Lung microvascular endothelial cell (primary cell): ENCODE results near the gene RIMBP2. TPM values are rescaled to one million over a fixed set of nuclear protein-coding genes. Genes with fewer than 3 reads are reported as not detected.
"Not testable (repeated sequence)": the region's sequence is repeated elsewhere in the genome, so short reads cannot be mapped to it uniquely, and the experiment has no call there.

Source experiments
- DNase-seq, 2 donors: peaks; one replicate each; pipeline versions ENCODE4 v3.0.0 to v3.0.0-alpha.2; 2010; ENCODE audit warnings: low read depth in 2 of 2
- total RNA-seq: library from RNA; depleted of rRNA; stranded (reverse); fragments of >200 nt; gene quantifications from 2 replicates; pipeline ENCODE4 v1.2.1, GENCODE V29; 2014

The RIMBP2 gene
- total RNA-seq, 1 donor from 2014 or later, result not detected

DNA sequence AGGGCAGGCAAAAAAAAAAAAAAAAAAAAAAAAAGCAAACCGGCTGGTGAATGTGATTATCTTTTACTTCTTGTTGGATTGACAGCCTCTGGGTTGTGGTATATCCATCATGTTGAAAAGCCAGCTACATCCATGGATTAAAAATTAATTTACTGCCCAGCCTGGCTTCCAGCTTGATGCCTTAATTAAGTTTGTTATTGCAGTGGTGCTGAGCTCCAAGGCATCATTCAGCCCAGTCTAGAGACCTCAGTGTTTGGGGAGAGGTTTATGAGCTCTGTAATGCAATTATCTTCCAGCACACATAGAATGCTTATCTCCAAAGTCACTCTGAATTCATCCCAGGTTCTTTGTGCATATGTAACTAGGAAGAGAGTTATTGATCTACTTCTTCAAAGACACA, 114.8 kb downstream of the RIMBP2 start:
- DNase-seq, result no peak

DNA sequence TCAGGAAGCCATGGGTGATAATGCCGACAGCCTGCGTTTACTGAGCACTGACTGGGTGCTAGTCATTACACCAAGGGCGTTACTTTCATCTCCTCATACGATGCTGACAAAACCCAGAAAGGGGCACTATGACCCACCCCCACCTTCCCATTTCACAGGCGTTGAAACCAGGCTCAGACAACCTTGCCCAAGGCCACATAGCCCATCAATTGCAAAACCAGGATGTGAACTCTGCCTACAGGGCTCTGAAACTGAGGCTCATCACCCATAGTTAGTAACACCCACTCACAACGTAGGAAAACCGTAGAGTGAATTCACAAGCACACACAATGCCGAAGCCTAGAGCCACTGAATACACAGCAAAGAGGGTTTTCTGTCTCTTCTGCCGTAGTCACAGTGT, 119.9 kb downstream of the RIMBP2 start:
- no peak for DNase-seq

DNA sequence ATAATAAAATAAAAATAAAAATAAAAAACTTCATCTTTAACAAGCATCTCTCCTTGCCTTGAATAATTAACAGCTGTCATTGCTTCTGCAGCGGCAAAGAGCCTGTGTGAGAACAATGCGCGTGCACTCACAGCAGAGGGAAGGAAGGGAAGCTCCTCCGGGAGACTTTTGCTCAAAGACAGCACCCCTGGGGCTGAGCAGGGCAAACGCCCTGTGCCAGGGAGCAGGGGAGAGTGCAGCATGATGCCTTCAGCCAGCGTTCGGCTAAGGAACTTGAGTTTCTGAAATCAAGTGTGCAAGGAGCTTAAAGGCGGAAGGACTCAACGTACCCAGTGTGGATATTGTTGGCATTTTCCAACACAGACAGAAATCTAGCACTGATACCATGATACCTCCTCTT, 120.5 kb downstream of the RIMBP2 start:
- no peak for DNase-seq

DNA sequence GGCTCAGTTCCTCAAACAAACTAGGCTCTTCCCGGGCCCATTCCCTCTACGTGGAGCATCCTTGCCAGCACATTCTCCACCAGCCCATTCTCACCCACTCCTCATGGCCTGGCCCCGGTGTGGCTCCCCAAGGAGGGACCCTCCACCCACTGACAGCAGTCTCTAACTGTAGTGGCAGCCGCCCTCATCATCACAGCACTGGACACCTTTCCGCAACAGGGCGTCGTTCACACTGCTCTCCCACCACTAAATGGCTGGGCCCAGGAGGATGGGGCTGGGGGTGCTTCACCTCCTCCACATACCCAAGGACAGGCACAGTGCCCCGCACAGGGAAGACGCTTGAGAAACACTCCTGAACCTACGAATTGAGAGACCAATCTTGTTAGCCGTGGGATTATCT, 123.0 kb downstream of the RIMBP2 start:
- no peak for DNase-seq

DNA sequence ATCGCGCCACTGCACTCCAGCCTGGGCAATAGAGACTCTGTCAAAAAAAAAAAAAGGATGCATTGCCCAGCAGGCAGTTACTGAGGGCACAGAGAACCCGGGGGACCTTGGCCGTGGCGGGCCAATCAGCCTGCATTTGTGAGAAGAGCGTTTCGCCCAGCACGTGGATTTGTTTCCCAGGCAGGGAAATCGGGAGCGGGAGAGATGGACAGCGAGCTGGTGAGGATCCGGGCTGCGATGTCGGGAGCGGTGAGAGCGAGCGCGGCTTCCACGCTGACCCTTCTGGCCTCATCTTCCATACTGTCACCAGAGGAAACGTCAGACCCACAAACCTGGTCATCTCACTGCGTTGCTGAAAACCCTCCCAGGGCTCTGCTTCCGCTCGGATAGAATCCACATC, 123.5 kb downstream of the RIMBP2 start:
- DNase-seq, result no peak

DNA sequence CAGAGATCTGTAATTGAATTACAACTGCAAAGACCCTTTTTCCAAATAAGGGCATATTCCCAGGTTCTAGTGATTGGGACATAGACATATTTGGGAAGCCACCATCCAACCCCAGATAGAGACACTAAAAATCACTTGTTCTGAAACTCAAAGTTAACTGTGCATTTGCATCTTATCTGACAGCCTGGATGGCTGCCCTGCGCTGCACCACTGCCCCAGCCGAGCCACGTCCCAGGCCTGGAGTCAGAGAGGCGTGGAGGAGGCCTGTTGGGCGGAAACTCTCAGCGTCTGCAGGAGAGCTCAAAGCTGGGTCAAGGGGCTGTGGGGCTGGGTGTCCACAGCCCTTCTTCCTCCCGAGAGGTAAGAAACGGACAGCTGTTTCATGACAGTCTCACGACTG, 124.4 kb downstream of the RIMBP2 start:
- no peak for DNase-seq

DNA sequence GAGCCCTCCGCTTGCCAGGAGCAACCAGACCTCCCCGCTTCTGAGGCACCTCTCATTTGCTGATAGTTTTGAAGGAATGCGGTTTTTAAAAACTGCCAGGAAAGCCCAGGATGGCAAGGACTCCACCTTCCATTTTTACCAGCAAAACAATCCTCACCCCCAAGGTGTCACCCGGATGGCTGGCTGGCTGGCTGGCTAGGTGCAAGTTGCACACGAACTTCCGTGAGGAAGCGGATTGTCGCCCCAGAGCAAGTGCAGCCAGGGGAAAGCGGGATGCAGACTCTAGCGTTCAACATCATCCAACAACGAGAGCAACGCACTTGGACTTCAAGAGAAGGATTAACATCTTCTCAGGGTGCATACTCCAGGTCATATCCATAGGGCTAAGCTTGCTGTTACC, 125.4 kb downstream of the RIMBP2 start:
- DNase-seq, result no peak

DNA sequence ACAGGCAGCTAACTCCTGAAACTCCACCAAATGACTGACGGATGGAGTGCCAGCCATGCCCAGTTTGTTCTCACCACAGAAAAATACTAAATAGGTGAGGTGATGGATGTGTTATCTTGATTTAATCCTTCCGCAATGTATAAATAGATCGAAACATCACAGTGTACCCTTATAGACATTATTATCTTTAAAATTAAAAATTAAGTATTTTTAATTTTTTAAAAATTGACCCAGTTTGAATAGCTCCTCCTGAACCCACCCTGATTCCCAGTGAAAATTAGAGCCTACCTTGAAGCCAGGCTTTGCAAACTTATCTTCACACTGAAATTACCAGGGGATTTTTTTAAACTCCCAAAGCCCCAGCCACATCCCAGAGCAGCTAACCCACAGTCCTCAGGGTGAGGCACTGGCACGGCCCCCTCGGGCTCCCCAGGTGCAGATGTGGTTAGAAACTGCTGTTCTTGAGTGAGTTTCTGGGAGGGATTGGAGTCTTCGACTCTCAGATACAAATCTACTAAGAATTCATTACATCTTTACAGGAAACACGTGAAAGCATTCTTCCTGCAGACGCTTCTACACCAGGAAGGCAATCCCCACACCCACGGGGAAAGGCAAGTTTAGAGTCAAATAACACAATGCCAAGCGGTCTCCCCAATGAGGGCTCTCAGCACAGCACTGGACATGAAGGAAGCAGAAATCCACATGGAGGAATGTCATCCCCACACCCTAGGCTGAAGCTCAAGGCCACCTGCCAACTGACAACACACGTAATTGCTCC, 126.4 kb downstream of the RIMBP2 start:
- DNase-seq, result no peak

DNA sequence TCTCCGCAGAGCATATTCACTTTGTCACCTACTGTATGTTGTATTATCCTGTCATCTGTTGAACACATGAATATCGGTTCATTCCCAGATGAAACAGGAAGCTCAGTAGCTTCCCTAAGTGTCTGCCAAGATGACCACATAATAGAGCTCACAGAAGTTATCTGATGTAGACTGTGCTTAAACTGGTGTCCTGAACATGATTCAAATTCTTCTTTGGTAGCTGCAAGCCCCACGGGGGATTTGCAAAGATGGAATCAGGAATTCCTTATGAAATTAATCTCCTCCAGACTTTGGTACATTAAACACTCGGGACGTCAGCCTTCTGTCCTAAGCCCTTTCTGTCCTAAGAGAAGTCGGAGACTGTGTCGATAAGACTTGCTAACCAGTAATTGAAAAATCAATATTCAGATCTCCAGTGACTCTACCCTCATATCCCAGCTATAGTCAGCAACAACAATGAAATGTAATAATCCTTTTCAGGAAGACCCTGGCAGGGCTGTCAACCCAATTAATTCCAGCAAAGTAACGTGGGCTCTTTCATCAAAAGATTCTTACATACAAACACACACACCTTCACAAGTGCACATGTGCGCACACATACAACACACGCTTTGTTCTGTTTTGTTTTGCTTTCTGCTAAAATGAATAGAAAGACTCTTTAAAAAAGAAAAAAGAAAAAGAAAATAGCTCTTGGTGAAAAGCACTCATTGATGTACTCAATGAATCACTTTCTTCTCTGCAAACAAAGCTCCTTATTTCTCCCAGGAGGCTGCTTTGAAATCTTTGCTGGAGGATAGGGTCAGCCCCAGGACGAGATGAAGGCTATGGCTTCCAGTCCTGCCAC, 127.2 kb downstream of the RIMBP2 start:
- no peak for DNase-seq

DNA sequence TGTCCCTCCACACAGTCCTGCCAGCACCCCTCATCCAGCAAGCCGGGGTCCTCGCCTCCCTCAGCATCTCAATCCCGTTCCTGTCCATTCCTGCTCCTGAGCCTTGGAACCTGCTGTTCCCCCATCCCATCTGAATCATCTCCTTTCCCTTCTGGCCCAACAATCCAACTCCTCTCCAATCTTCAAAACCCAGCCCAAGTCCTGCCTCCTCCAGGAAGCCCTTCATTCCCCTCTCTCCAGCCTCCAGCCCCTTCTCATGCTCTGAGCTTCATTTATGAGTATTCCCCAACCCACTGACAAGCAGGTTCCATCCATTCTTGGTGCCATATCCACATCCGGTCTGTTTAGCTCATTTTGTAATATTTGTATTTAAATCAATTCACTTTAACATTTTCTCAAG, 128.1 kb downstream of the RIMBP2 start:
- DNase-seq, result no peak

DNA sequence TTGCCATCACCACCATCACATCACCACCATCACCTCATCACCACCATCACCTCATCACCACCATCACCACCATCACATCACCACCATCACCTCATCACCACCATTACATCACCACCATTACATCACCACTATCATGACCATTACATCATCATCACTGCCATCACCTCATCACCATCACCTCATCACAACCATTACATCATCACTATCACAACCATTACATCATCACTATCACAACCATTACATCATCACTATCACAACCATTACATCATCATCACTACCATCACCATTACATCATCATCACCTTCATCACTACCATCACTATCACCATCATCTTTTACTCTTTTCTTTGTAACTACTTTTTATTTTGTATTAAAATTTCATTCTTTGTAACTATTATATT, 131.6 kb downstream of the RIMBP2 start:
- not testable (repeated sequence) for DNase-seq

DNA sequence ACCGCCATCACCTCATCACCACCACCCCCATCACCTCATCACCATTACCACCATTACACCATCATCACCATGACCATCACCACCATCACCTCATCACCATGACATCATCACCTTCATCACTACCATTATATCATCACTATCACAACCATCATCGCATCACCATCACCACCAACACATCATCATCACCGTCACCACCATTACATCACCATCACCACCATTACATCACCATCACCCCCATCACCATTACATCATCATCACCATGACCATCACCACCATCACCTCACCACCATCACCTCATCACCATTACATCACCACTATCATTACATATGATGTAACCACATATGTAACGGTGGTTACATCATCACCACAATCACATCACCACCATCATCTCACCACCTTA, 132.3 kb downstream of the RIMBP2 start:
- DNase-seq, result no peak

DNA sequence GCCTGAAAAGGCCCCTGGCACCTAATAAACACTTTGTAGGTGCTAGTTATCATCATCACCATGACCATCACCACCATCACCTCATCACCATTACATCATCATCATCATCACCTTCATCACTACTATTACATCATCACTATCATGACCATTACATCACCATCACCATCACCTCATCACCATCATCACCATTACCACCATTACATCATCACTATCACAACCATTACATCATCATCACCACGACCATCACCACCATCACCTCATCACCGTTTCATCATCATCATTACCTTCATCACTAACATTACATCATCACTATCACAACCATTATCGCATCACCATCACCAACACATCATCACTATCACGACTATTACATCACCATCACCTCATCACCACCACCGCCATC, 132.8 kb downstream of the RIMBP2 start:
- no peak for DNase-seq

DNA sequence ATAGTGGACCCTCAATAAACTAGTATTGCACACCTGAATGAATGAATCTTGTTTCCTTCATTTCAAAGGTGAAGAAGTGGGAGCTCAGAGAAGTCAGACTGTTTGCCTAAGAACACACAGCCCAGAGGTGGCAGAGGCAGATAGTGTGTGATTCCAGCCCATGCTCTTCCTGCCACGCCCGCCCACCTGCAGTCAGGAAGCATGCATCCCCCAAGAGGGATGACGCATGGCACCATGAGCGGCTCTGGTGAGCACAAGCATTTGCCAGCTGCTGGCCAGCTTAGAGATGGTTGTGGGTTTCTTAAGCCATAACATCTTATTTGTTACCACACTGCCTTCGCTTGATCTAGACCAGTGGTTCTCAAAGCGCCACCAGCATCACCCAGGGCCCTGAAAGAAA, 133.8 kb downstream of the RIMBP2 start:
- no peak for DNase-seq

DNA sequence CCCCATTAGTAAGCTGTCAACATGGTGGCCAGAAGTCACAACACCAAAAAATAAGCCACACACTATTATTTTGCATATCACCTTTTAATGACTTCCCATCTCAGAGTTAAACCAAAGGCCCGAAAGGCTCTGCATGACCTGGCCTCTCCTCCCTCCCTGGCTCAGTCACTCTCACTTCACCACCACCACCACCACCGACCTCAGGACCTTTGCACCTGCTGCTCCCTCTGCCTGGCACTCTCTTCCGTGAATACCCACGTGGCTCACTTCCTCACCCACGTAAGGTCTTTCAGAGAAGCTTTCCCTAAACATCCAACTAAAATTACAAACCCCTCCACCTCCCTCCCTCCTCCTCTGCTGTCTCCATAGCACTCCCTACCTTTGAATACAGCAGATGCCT, 134.3 kb downstream of the RIMBP2 start:
- no peak for DNase-seq

DNA sequence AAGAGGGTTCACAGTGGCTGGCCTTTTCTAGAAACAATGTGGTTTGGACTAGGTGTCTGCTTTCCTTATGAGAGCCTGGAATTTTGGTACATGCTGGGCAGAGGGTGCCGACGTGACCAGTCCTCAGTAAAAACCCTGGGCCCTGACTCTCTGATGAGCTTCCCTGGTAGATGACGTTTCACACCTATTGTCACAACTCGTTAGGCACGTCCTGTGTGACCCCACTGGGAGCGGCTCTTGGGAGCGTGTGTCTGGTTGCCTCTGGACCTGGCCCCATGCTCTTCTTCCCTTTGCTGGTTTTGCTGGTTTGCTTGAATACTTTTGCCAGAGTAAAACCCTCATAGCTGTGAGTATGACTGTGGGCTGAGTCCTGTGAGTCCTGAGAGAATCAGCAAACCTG, 136.9 kb downstream of the RIMBP2 start:
- no peak for DNase-seq

DNA sequence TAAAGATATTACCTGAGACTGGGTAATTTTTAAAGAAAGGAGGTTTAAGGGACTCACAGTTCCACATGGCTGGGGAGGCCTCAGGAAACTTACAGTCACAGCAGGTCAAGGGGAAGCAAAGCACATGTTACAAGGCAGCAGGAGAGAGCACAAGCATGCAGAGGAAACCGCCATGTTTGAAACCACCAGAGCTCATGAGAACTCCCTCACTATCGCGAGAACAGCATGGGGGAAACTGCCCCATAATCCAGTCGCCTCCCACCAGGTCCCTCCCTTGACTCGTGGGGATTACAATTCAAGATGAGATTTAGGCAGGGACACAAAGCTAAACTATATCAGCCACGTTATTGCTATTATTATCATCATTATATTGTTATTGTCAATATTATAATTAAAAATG, 138.7 kb downstream of the RIMBP2 start:
- DNase-seq, result no peak

DNA sequence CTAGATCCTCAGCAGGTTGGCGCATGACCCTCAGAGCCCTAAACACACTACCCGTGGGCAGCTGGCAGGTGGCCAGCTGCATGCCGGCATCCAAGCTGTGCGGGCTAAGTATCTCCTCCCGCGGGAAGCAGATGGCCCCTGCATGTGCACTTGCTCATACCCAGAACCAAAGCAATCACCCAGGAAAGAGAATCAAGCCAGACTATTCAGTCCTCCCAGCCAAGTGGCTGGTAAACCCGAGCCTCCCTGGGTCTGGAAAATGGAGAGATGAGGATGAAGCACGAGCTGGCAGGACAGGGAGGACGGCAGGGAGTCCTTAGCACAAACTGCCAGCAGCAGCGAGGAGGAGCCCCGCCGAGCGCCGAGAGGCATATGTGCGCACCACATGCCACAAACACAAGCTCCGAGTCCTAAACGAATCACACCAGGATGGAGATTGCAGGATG, 139.7 kb downstream of the RIMBP2 start:
- no peak for DNase-seq

DNA sequence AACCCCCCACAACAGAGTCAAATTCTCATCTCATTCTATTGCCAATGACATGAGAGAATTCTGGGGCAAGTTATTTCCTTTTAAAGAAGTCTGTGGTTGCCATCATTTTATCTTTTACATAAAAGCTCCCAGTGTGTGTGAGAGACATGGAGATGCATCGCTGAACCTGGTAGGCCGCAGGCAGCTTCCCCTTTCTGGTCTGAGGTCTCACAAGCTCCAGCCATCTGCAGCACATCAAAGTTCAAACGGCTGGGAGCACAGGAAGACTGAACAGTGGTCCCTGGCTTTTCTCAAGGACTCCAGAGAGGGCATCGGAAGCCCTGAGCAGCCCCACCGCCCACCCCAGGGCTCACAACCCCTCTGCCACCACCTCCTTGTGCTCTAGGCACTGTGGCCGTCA, 141.7 kb downstream of the RIMBP2 start:
- no peak for DNase-seq

DNA sequence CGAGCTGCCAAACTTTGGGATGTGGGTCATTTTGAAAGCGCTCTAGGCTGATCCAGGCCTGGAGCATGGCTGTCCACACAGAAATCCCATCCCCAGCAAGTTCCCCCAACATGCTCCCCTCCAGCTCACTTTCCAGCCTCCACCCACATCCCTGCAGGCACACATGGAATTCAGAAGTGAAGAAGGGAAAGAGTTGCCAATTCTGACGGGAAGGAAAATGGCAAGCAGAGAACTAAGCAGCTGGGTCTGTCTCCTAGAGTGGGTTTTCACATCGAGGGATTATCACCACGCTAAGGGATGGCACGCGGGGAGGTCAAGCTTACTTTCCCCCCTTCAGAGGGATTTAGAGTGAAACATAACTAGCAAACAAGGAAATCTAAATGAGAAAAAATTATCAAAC, 142.3 kb downstream of the RIMBP2 start:
- no peak for DNase-seq

DNA sequence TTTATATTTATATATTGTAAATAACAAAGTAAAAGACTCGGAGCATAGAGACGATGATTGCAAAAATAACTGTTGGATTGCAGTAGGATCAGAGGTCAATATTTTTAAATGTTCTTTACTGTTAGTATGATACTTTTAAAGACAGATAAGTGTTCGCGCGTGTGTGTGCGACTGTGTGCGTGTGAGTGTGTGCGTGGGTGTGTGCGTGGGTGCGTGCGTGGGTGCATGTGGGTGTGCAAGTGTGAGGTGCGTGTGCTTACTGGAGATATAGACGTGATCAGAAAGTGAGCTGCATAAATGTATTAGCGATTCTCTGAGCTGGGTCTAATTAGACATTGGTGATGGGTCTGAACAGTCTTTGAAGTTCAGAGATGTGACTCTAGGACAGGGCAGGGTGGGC, 142.9 kb downstream of the RIMBP2 start:
- DNase-seq, result no peak

DNA sequence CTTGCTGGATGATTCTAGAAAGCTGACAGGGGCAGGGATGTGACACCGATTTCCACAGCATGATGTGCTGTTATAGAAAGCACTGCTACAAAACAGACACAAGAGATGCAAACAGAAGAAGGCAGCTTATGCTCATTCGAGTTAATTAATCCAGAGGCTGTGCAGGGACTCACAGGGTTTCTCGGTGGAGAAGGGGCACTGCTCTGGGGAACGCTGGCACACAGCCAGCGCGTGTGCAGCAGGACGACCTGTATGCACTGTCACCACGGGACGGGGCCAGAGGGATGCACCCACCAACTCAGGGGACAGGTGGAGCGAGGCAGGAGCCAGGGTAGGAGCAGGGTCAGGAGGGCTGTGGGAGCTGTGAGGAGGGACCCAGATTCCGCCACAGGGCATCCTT, 143.5 kb downstream of the RIMBP2 start:
- DNase-seq, result no peak

DNA sequence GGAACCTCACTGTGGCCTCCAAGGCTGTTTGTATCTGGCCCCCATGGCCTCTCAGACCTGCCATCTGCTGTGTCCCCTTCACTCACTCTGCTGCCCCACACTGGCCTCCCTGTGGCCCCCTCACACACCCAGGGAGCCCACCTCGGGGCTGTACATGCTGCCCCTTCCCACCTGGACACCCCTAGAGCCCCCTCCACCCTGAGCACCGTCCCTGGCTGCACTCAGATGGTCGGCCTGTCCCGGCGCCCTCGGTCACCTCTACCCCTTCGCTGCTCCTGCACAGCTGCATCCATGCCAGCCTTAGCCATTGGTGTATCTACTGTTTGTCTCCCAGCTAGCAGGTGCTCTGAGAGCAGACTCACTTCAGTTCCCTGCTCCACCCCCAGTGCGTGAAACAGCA, 144.4 kb downstream of the RIMBP2 start:
- no peak for DNase-seq
